ENCODE measurements around the gene MELK. TPM values are rescaled to one million over a fixed set of nuclear protein-coding genes. Genes with fewer than 3 reads are reported as not detected.

The MELK gene
- total and polyA plus RNA-seq, 2 of the 4 experiments (the other 2 are of a cell fraction) = 20.8 to 27.4 TPM

DNA sequence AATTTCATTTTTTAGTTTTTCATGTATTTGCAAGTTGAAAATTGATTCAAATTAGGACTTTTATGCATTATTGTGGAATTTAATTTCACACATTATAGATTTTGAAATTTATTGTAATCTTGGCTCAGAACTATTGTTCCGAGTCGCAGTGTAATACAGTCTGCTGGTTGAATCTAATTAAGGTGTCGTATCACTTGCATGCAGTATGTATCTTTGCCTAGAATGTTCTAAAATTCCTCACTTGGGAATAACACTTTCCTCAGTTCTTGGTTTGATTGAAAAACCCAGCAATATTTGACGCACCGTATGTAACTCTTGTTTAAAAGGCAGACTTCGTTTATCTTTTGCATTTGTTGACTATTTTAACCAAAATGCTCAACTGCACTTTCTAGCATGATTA, 49.4 kb downstream of the MELK start:
- Histone ChIP-seq H3K9ac (ENCODE audit: low read depth, low read length) (no peak overlapping the region), H3K27me3 (ENCODE audit: control insufficient read depth, insufficient read depth, low read length) (no peaks in the 10 kb centered on the region), H4K20me1 (ENCODE audit: insufficient read depth, low read length) (peaks cover 5% of the 10 kb centered on the region; the same call in 1 of the 2 replicates), H3K18ac (ENCODE audit: low read depth, low read length) (no peak overlapping the region), H2AK5ac (ENCODE audit: low read depth, low read length) (no peak overlapping the region), H3K4me1 (ENCODE audit: control insufficient read depth, insufficient read depth, low read length) (peaks cover 8% of the 10 kb centered on the region), H3K4me3 (ENCODE audit: insufficient read depth, low read depth, low read length) (no peak overlapping the region), H2AFZ (replicated peaks; ENCODE audit: low read length, poor library complexity) (no peak overlapping the region), H3K4me2 (ENCODE audit: low read depth, low read length) (no peak overlapping the region), H4K5ac (ENCODE audit: low read depth, low read length) (no peak overlapping the region), H3K56ac (ENCODE audit: extremely low read depth, insufficient read depth, low read length) (no peak overlapping the region), H3K79me1 (ENCODE audit: low read depth in 1 of 2, low read length in 2 of 2) (peaks cover 15 to 60% of the 10 kb centered on the region in 2 experiments; a peak in 3 of 4 replicates), H3K4ac (ENCODE audit: low read depth, low read length) (no peak overlapping the region), H4K91ac (ENCODE audit: insufficient read depth, low read depth, low read length) (no peak overlapping the region), H2BK120ac (ENCODE audit: low read depth, low read length) (no peak overlapping the region), H2BK20ac (ENCODE audit: low read depth, low read length) (no peak overlapping the region), H3K9me1 (ENCODE audit: insufficient read depth, low read length) (peaks cover 3% of the 10 kb centered on the region; the same call in 1 of the 2 replicates), H3K23ac (ENCODE audit: low read depth, low read length) (no peak overlapping the region), H2BK15ac (ENCODE audit: low read depth, low read length) (no peak overlapping the region), H2BK5ac (ENCODE audit: low read depth, low read length, poor library complexity, severe bottlenecking) (no peak overlapping the region), H3K36me3 (ENCODE audit: control insufficient read depth, insufficient read depth, low read length) (no peaks in the 10 kb centered on the region), H3K14ac (replicated peaks; ENCODE audit: low read depth, low read length) (no peak overlapping the region), H3K27ac (ENCODE audit: insufficient read depth, low read length) (no peak overlapping the region), H3K9me3 (ENCODE audit: control insufficient read depth, insufficient read depth, low read length) (no peaks in the 10 kb centered on the region), H4K8ac (ENCODE audit: low read depth in 2 of 2, low read length in 2 of 2) (no peak overlapping the region), H2AK9ac (replicated peaks; ENCODE audit: low read depth, low read length, poor library complexity) (no peak overlapping the region)
- no CpG with 5 or more reads among the region's 6 CpGs for WGBS, 2 experiments (ENCODE audit: extremely low coverage in 2 of 2, insufficient read length in 1 of 2)
- ChIA-PET CTCF (no interaction called here), POLR2A (ENCODE audit: unreplicated experiment) (no interaction called here)
- TF ChIP-seq RFX5 (IDR thresholded peaks at IDR 0.05; ENCODE audit: low read depth, low read length) (no peak), RAD21 (IDR thresholded peaks at IDR 0.05; ENCODE audit: low read length) (no peak), MXI1 (IDR thresholded peaks at IDR 0.05; ENCODE audit: borderline replicate concordance, low read depth, low read length) (no peak), NFE2L2 (IDR thresholded peaks at IDR 0.05; ENCODE audit: low read depth, low read length) (no peak), FOS (IDR thresholded peaks at IDR 0.05; ENCODE audit: low read depth, low read length) (no peak), CEBPB (IDR thresholded peaks at IDR 0.05; ENCODE audit: low read depth, low read length) (no peak), RCOR1 (IDR thresholded peaks at IDR 0.05; ENCODE audit: insufficient replicate concordance, low read length) (no peak), CHD1 (IDR thresholded peaks at IDR 0.05; ENCODE audit: low read depth, low read length) (no peak)
- TF ChIP-seq, protein P1, sequence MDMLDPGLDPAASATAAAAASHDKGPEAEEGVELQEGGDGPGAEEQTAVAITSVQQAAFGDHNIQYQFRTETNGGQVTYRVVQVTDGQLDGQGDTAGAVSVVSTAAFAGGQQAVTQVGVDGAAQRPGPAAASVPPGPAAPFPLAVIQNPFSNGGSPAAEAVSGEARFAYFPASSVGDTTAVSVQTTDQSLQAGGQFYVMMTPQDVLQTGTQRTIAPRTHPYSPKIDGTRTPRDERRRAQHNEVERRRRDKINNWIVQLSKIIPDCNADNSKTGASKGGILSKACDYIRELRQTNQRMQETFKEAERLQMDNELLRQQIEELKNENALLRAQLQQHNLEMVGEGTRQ (IDR thresholded peaks at IDR 0.05; ENCODE audit: low read depth, low read length) = no peak
- no TSS peak for BruUV-seq (replicated peaks)
- ATAC-seq (ENCODE audit: low read depth) = no peak
- dilution Hi-C loops (cut with HindIII; ENCODE audit: low sequenced_read_pairs, unreplicated experiment) = no loop called here
- intact Hi-C loops (cut with micrococcal nuclease) = no loop called here
- no peak for DNase-seq
- in situ Hi-C loops (cut with MboI; ENCODE audit: low sequenced_read_pairs) = no loop called here
